ENCODE results near the gene APBB2. TPM values are rescaled to one million over a fixed set of nuclear protein-coding genes. Genes with fewer than 3 reads are reported as not detected.

Gene APBB2
- total RNA-seq, 3 donors from 2014 or later (not counting 1 experiment from before 2014, with no cell fraction given), result 0.38 to 0.48 TPM; not detected in 1

GRCh38 chr4:41177016-41177415 is 37.3 kb downstream of the APBB2 start:
- H3K27ac Mint-ChIP-seq, result no peak overlapping the region
- H3K36me3 Mint-ChIP-seq, result no peaks in the 10 kb centered on the region
- intact Hi-C loops (cut with micrococcal nuclease), result no loop called here
- H3K36me3 ChIP-seq (ENCODE audit: control insufficient read depth, insufficient read depth, low read length), result no peaks in the 10 kb centered on the region
- H3K4me1 Mint-ChIP-seq, result no peaks in the 10 kb centered on the region
- no peak for TF ChIP-seq CTCF (IDR thresholded peaks at IDR 0.05)
- H3K4me3 Mint-ChIP-seq, result no peak overlapping the region
- no peaks in the 10 kb centered on the region for H3K4me1 ChIP-seq (ENCODE audit: control insufficient read depth, insufficient read depth, low read length)
- H3K4me3 ChIP-seq (ENCODE audit: low read length), result no peak overlapping the region
- H3K27ac ChIP-seq (ENCODE audit: low read length), result no peak overlapping the region
- DNase-seq, result no peak
- ATAC-seq, result no peak
- H3K9me3 ChIP-seq (ENCODE audit: control insufficient read depth, insufficient read depth, low read length), result no peaks in the 10 kb centered on the region
- no peaks in the 10 kb centered on the region for H3K27me3 ChIP-seq (ENCODE audit: control insufficient read depth, insufficient read depth, low read length)
- no peaks in the 10 kb centered on the region for H3K9me3 Mint-ChIP-seq
- H3K27me3 Mint-ChIP-seq (ENCODE audit: low read depth in 2 of 2), result peaks cover 0 to 2% of the 10 kb centered on the region in 2 donors

- H3K9me3 Mint-ChIP-seq, result no peaks in the 10 kb centered on the region
These were observed 38.0 kb downstream of the APBB2 start for GRCh38 chr4:41176340-41176739.

GRCh38 chr4:41175794-41176193 is 38.5 kb downstream of the APBB2 start:
- DNase-seq, result no peak
- no peaks in the 10 kb centered on the region for H3K4me1 ChIP-seq (ENCODE audit: control insufficient read depth, insufficient read depth, low read length)
- intact Hi-C loops (cut with micrococcal nuclease), result no loop called here
- H3K36me3 Mint-ChIP-seq, result no peaks in the 10 kb centered on the region
- no peak overlapping the region for H3K27ac Mint-ChIP-seq
- ATAC-seq, result no peak
- no peak overlapping the region for H3K27ac ChIP-seq (ENCODE audit: low read length)
- H3K4me3 ChIP-seq (ENCODE audit: low read length), result no peak overlapping the region
- H3K9me3 Mint-ChIP-seq, result no peaks in the 10 kb centered on the region
- no peaks in the 10 kb centered on the region for H3K4me1 Mint-ChIP-seq
- no peaks in the 10 kb centered on the region for H3K9me3 ChIP-seq (ENCODE audit: control insufficient read depth, insufficient read depth, low read length)
- no peaks in the 10 kb centered on the region for H3K27me3 ChIP-seq (ENCODE audit: control insufficient read depth, insufficient read depth, low read length)
- TF ChIP-seq CTCF (IDR thresholded peaks at IDR 0.05), result no peak
- H3K4me3 Mint-ChIP-seq, result no peak overlapping the region
- peaks cover 0 to 2% of the 10 kb centered on the region in 2 donors for H3K27me3 Mint-ChIP-seq (ENCODE audit: low read depth in 2 of 2)
- no peaks in the 10 kb centered on the region for H3K36me3 ChIP-seq (ENCODE audit: control insufficient read depth, insufficient read depth, low read length)

More at GRCh38 chr4:41176340-41176739, 38.0 kb downstream of the APBB2 start:
- intact Hi-C loops (cut with micrococcal nuclease), result no loop called here
- Mint-ChIP-seq H3K27ac (no peak overlapping the region), H3K4me3 (no peak overlapping the region), H3K4me1 (no peaks in the 10 kb centered on the region), H3K36me3 (no peaks in the 10 kb centered on the region), H3K27me3 (ENCODE audit: low read depth in 2 of 2) (peaks cover 0 to 2% of the 10 kb centered on the region in 2 donors)
- Histone ChIP-seq H3K27ac (ENCODE audit: low read length) (no peak overlapping the region), H3K4me1 (ENCODE audit: control insufficient read depth, insufficient read depth, low read length) (no peaks in the 10 kb centered on the region), H3K36me3 (ENCODE audit: control insufficient read depth, insufficient read depth, low read length) (no peaks in the 10 kb centered on the region), H3K27me3 (ENCODE audit: control insufficient read depth, insufficient read depth, low read length) (no peaks in the 10 kb centered on the region), H3K9me3 (ENCODE audit: control insufficient read depth, insufficient read depth, low read length) (no peaks in the 10 kb centered on the region), H3K4me3 (ENCODE audit: low read length) (no peak overlapping the region)
- TF ChIP-seq CTCF (IDR thresholded peaks at IDR 0.05), result no peak
- WGBS (ENCODE audit: insufficient coverage), result 82% methylated on average over 1 of the region's 1 CpG
- DNase-seq, result no peak
- no peak for ATAC-seq

- intact Hi-C loops (cut with micrococcal nuclease), result no loop called here
- no peak overlapping the region for H3K27ac Mint-ChIP-seq
- Histone ChIP-seq H3K27me3 (ENCODE audit: control insufficient read depth, insufficient read depth, low read length) (no peaks in the 10 kb centered on the region), H3K27ac (ENCODE audit: low read length) (no peak overlapping the region), H3K36me3 (ENCODE audit: control insufficient read depth, insufficient read depth, low read length) (no peaks in the 10 kb centered on the region), H3K4me3 (ENCODE audit: low read length) (no peak overlapping the region), H3K4me1 (ENCODE audit: control insufficient read depth, insufficient read depth, low read length) (no peaks in the 10 kb centered on the region), H3K9me3 (ENCODE audit: control insufficient read depth, insufficient read depth, low read length) (no peaks in the 10 kb centered on the region)
- H3K36me3 Mint-ChIP-seq, result no peaks in the 10 kb centered on the region
- DNase-seq (no peak), ATAC-seq (no peak)
- no peak overlapping the region for H3K4me3 Mint-ChIP-seq
- 93% methylated on average over 2 of the region's 4 CpGs for WGBS (ENCODE audit: insufficient coverage)
- peaks cover 0 to 2% of the 10 kb centered on the region in 2 donors for H3K27me3 Mint-ChIP-seq (ENCODE audit: low read depth in 2 of 2)
- H3K4me1 Mint-ChIP-seq, result no peaks in the 10 kb centered on the region
- no peak for TF ChIP-seq CTCF (IDR thresholded peaks at IDR 0.05)
- H3K9me3 Mint-ChIP-seq, result no peaks in the 10 kb centered on the region
These were observed 39.9 kb downstream of the APBB2 start for GRCh38 chr4:41174444-41174843.

Measured in natural killer cell (primary cell).